Measurements from ENCODE around the gene PTGER4. TPM values are rescaled to one million over a fixed set of nuclear protein-coding genes. Genes with fewer than 3 reads are reported as not detected.

The PTGER4 gene
- total and polyA plus RNA-seq, 2 of the 8 experiments (the other 6 are each of a cell fraction or from before 2014, with no cell fraction given), result 0.76 to 1.2 TPM

- Histone ChIP-seq H4K20me1 (replicated peaks in 1 of 2; ENCODE audit: control insufficient read depth in 1 of 2, insufficient read depth in 2 of 2, low read length in 2 of 2) (no peaks in the 10 kb centered on the region), H4K5ac (ENCODE audit: insufficient read length, low read depth, low read length) (no peak overlapping the region), H2AFZ (ENCODE audit: low read length) (no peak overlapping the region), H2BK15ac (ENCODE audit: low read length) (no peak overlapping the region), H3K4me2 (ENCODE audit: insufficient read depth in 1 of 2, low read depth in 2 of 2, low read length in 2 of 2) (no peak overlapping the region), H3K4ac (replicated peaks; ENCODE audit: insufficient read length, low read depth, low read length) (no peak overlapping the region), H2BK20ac (ENCODE audit: low read length) (no peak overlapping the region), H3K4me3 (ENCODE audit: extremely low read depth in 1 of 4, insufficient read depth in 2 of 4, low read depth in 3 of 4, low read length in 4 of 4) (no peak overlapping the region), H3K36me3 (ENCODE audit: control insufficient read depth in 2 of 4, insufficient read depth in 4 of 4, low read length in 3 of 4) (no peaks in the 10 kb centered on the region), H3K23me2 (ENCODE audit: low read depth, low read length) (no peaks in the 10 kb centered on the region), H2BK5ac (ENCODE audit: low read depth, low read length) (no peak overlapping the region), H3K18ac (ENCODE audit: extremely low read depth, low read length) (no peak overlapping the region), H3K9me3 (ENCODE audit: insufficient read depth in 2 of 2, low read depth in 1 of 2, low read length in 1 of 2) (no peaks in the 10 kb centered on the region), H2BK120ac (replicated peaks; ENCODE audit: low read depth, low read length) (no peak overlapping the region), H3K14ac (ENCODE audit: insufficient read length) (no peak overlapping the region), H3K79me1 (ENCODE audit: low read depth, low read length) (no peaks in the 10 kb centered on the region), H3K9ac (replicated peaks in 1 of 4; ENCODE audit: extremely low read depth in 1 of 4, low read depth in 3 of 4, low read length in 3 of 4) (no peak overlapping the region), H3K56ac (replicated peaks; ENCODE audit: insufficient read length, low read depth, low read length) (no peak overlapping the region), H4K91ac (replicated peaks; ENCODE audit: insufficient read length, low read length) (no peak overlapping the region), H3K27me3 (replicated peaks in 1 of 4; ENCODE audit: control insufficient read depth in 3 of 4, extremely low read depth in 1 of 4, insufficient read depth in 3 of 4, low read length in 3 of 4) (peaks cover 0 to 1% (median 0%) of the 10 kb centered on the region in 4 experiments; a peak in 1 of 7 replicates), H3K27ac (ENCODE audit: low read depth, low read length) (no peak overlapping the region), H3K4me1 (replicated peaks in 1 of 4; ENCODE audit: control insufficient read depth in 3 of 4, insufficient read depth in 4 of 4, low read length in 3 of 4) (no peaks in the 10 kb centered on the region), H3K79me2 (ENCODE audit: control insufficient read depth in 1 of 2, insufficient read depth in 2 of 2, low read length in 2 of 2) (no peaks in the 10 kb centered on the region), H4K8ac (ENCODE audit: extremely low read depth, insufficient read depth, low read length) (no peak overlapping the region), H3K23ac (ENCODE audit: insufficient read length) (no peak overlapping the region), H2AK5ac (ENCODE audit: low read depth, low read length) (no peak overlapping the region), H2BK12ac (ENCODE audit: low read depth, low read length) (no peak overlapping the region)
- DNase-seq (ENCODE audit: low read depth in 1 of 2, low spot score in 2 of 2) (no peak), FAIRE-seq (no peak)
- CTCF ChIA-PET (ENCODE audit: partially characterized antibody), result interaction anchor here (1.2 kb wide), 1 partner anchor 721 kb away, joined by 5 read pairs; no protein-coding TSS in a partner anchor
- WGBS, 2 experiments (ENCODE audit: extremely low coverage in 1 of 2, insufficient coverage in 1 of 2, insufficient read length in 1 of 2, insufficient replicate concordance in 2 of 2, low coverage in 1 of 2, low lambda C conversion rate in 2 of 2, missing lambda C conversion rate in 1 of 2), result 92% methylated on average over 6 of the region's 6 CpGs; no CpG with 5 or more reads in 1 of the 2 experiments
- POLR2A ChIA-PET (ENCODE audit: partially characterized antibody), result no interaction called here
- TF ChIP-seq EZH2 (IDR thresholded peaks at IDR 0.05; ENCODE audit: low read depth, low read length, severe bottlenecking) (no peak), KDM1A (IDR thresholded peaks at IDR 0.05; ENCODE audit: borderline replicate concordance, low read length) (no peak), NANOG (IDR thresholded peaks at IDR 0.05; ENCODE audit: insufficient read depth, low read depth, low read length, poor library complexity, severe bottlenecking) (no peak), CHD1 (IDR thresholded peaks at IDR 0.05; ENCODE audit: low read depth, low read length) (no peak), SP1 (IDR thresholded peaks at IDR 0.05; ENCODE audit: low read depth, low read length) (no peak)
These were observed 9.9 kb upstream of the PTGER4 start for GRCh38 chr5:40669606-40670390.
